ENCODE data around the gene RELL1. TPM values are rescaled to one million over a fixed set of nuclear protein-coding genes. Genes with fewer than 3 reads are reported as not detected.

RELL1 gene
- total RNA-seq, 1 donor from 2014 or later: 22.2 TPM

- H3K36me3 ChIP-seq: peaks cover 8% of the 10 kb centered on the region
- H3K4me1 ChIP-seq: no peaks in the 10 kb centered on the region
- intact Hi-C loops (cut with micrococcal nuclease): no loop called here
- no peak overlapping the region for H3K4me3 ChIP-seq
- no peaks in the 10 kb centered on the region for H3K27me3 ChIP-seq (ENCODE audit: low read depth)
- H3K27ac ChIP-seq (replicated peaks): no peak overlapping the region
- no peaks in the 10 kb centered on the region for H3K9me3 ChIP-seq (replicated peaks)
- TF ChIP-seq CTCF (IDR thresholded peaks at IDR 0.05; ENCODE audit: borderline replicate concordance): no peak
- DNase-seq: no peak
Observed at GRCh38 chr4:37594099-37594498, 92.1 kb downstream of the RELL1 start.

- no peak for DNase-seq
- Histone ChIP-seq H3K9me3 (replicated peaks) (no peaks in the 10 kb centered on the region), H3K4me1 (no peaks in the 10 kb centered on the region), H3K4me3 (no peak overlapping the region), H3K27ac (replicated peaks) (no peak overlapping the region), H3K27me3 (ENCODE audit: low read depth) (no peaks in the 10 kb centered on the region), H3K36me3 (peaks cover 8% of the 10 kb centered on the region)
- TF ChIP-seq CTCF (IDR thresholded peaks at IDR 0.05; ENCODE audit: borderline replicate concordance): no peak
- intact Hi-C loops (cut with micrococcal nuclease): no loop called here
Observed at GRCh38 chr4:37591349-37591748, 94.8 kb downstream of the RELL1 start.

GRCh38 chr4:37590016-37590415 lies 96.2 kb downstream of the RELL1 start:
- intact Hi-C loops (cut with micrococcal nuclease): no loop called here
- Histone ChIP-seq H3K9me3 (replicated peaks) (no peaks in the 10 kb centered on the region), H3K4me1 (no peaks in the 10 kb centered on the region), H3K36me3 (peaks cover 8% of the 10 kb centered on the region), H3K27ac (replicated peaks) (no peak overlapping the region), H3K4me3 (no peak overlapping the region), H3K27me3 (ENCODE audit: low read depth) (no peaks in the 10 kb centered on the region)
- DNase-seq: no peak
- TF ChIP-seq CTCF (IDR thresholded peaks at IDR 0.05; ENCODE audit: borderline replicate concordance): no peak

GRCh38 chr4:37588150-37588549 lies 98.0 kb downstream of the RELL1 start:
- Histone ChIP-seq H3K4me1 (no peaks in the 10 kb centered on the region), H3K27ac (replicated peaks) (no peak overlapping the region), H3K9me3 (replicated peaks) (no peaks in the 10 kb centered on the region), H3K4me3 (no peak overlapping the region), H3K27me3 (ENCODE audit: low read depth) (no peaks in the 10 kb centered on the region), H3K36me3 (peaks cover 8% of the 10 kb centered on the region)
- DNase-seq: no peak
- intact Hi-C loops (cut with micrococcal nuclease): no loop called here
- no peak for TF ChIP-seq CTCF (IDR thresholded peaks at IDR 0.05; ENCODE audit: borderline replicate concordance)

- peaks cover 9% of the 10 kb centered on the region for H3K9me3 ChIP-seq (replicated peaks)
- no peaks in the 10 kb centered on the region for H3K27me3 ChIP-seq (ENCODE audit: low read depth)
- no peak overlapping the region for H3K4me3 ChIP-seq
- H3K4me1 ChIP-seq: no peaks in the 10 kb centered on the region
- H3K36me3 ChIP-seq: peaks cover 8% of the 10 kb centered on the region
- intact Hi-C loops (cut with micrococcal nuclease): no loop called here
- no peak for TF ChIP-seq CTCF (IDR thresholded peaks at IDR 0.05; ENCODE audit: borderline replicate concordance)
- DNase-seq: no peak
- no peak overlapping the region for H3K27ac ChIP-seq (replicated peaks)
Observed at GRCh38 chr4:37586194-37586593, 100.0 kb downstream of the RELL1 start.
